ENCODE measurements around the gene SIRT4. TPM values are rescaled to one million over a fixed set of nuclear protein-coding genes. Genes with fewer than 3 reads are reported as not detected.

SIRT4 gene
- total RNA-seq, 1 experiment from 2014 or later = 2.8 TPM

GRCh38 chr12:120347766-120348165, 45.6 kb downstream of the SIRT4 start (continued):
- TF ChIP-seq JUND (IDR thresholded peaks at IDR 0.05) (no peak), MAX (IDR thresholded peaks at IDR 0.05) (no peak)
- TF ChIP-seq, protein P1, sequence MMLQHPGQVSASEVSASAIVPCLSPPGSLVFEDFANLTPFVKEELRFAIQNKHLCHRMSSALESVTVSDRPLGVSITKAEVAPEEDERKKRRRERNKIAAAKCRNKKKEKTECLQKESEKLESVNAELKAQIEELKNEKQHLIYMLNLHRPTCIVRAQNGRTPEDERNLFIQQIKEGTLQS (IDR thresholded peaks at IDR 0.05) = no peak

- H3K9me3 ChIP-seq (ENCODE audit: control insufficient read depth in 1 of 2, insufficient read depth in 1 of 2, low read depth in 1 of 2, low read length in 2 of 2) = no peaks in the 10 kb centered on the region
- H3K4me1 ChIP-seq (ENCODE audit: control insufficient read depth in 1 of 2, insufficient read depth in 2 of 2, low read length in 2 of 2) = peaks cover 0 to 8% of the 10 kb centered on the region in 2 experiments; a peak in 2 of 4 replicates
- no TSS peak for BruUV-seq (replicated peaks)
- H2AFZ ChIP-seq (ENCODE audit: low read depth, low read length, poor library complexity, severe bottlenecking) = no peak overlapping the region
- no peak for DNase-seq (ENCODE audit: low read depth, low spot score)
- H3K4me3 ChIP-seq (replicated peaks in 1 of 2; ENCODE audit: low read depth in 1 of 2, low read length in 2 of 2) = no peak overlapping the region
- peaks cover 2 to 7% of the 10 kb centered on the region in 2 experiments; a peak in 1 of 4 replicates for H3K36me3 ChIP-seq (ENCODE audit: control insufficient read depth in 1 of 2, insufficient read depth in 2 of 2, low read length in 2 of 2)
- ChIA-PET CTCF (no interaction called here), RAD21 (ENCODE audit: low non-redundant PET in 1 of 2, low total read pairs in 2 of 2, uncharacterized antibody in 2 of 2, unreplicated experiment in 2 of 2) (no interaction called here), POLR2A (no interaction called here)
- H3K27me3 ChIP-seq (ENCODE audit: insufficient read depth, low read length) = no peaks in the 10 kb centered on the region
- no peaks in the 10 kb centered on the region for H4K20me1 ChIP-seq (ENCODE audit: insufficient read depth)
- no peak for TF ChIP-seq EZH2phosphoT487 (IDR thresholded peaks at IDR 0.05; ENCODE audit: borderline replicate concordance)
- TF ChIP-seq POLR2AphosphoS5 (IDR thresholded peaks at IDR 0.05; ENCODE audit: low read depth, low read length) = no peak
- intact Hi-C loops (cut with micrococcal nuclease) = no loop called here
- no peak overlapping the region for H3K27ac ChIP-seq (ENCODE audit: low read depth, low read length)
- no peak overlapping the region for H3K4me2 ChIP-seq (ENCODE audit: low read length)
- no peaks in the 10 kb centered on the region for H3K9me2 ChIP-seq (ENCODE audit: insufficient read depth)
- ATAC-seq = no peak
- no peaks in the 10 kb centered on the region for H3K79me2 ChIP-seq (ENCODE audit: insufficient read depth, low read length)
- H3K9ac ChIP-seq (ENCODE audit: low read length) = no peak overlapping the region
Measured at GRCh38 chr12:120350576-120351350, 48.6 kb downstream of the SIRT4 start.

DNA sequence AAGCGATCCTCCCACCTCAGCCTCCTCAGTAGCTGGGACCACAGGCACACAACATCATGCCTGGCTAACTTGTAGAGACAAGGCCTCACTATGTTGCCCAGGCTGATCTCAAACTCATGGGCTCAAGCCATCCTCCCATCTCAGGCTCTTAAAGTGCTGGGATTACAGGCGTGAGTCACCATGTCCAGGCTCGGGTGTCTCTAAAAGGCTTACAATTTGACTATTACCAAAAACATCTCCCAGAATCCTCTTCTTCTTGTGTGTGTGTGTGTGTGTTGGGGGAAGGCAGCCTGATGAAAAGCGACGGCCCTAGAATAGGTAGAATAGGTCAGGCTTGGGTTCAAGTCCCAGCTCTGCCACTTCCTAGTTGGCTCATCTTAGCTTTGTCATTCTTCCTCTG, 50.0 kb downstream of the SIRT4 start:
- intact Hi-C loops (cut with micrococcal nuclease) = no loop called here
- BruUV-seq (replicated peaks) = no TSS peak
- ChIA-PET POLR2A (no interaction called here), CTCF (interaction anchor here (1.3 kb wide), 1 partner anchor 17 kb away, joined by 3 read pairs; no protein-coding TSS in a partner anchor), RAD21 (ENCODE audit: low non-redundant PET in 1 of 2, low total read pairs in 2 of 2, uncharacterized antibody in 2 of 2, unreplicated experiment in 2 of 2) (no interaction called here)
- H3K4me1 ChIP-seq (ENCODE audit: control insufficient read depth in 1 of 2, insufficient read depth in 2 of 2, low read length in 2 of 2) = peaks cover 0 to 14% of the 10 kb centered on the region in 2 experiments; a peak in 2 of 4 replicates
- no peak overlapping the region for H2AFZ ChIP-seq (ENCODE audit: low read depth, low read length, poor library complexity, severe bottlenecking)
- no peaks in the 10 kb centered on the region for H3K79me2 ChIP-seq (ENCODE audit: insufficient read depth, low read length)
- peak overlapping the region; percentile 15; the same call in 1 of the 2 replicates for H3K4me2 ChIP-seq (ENCODE audit: low read length)
- H3K36me3 ChIP-seq (ENCODE audit: control insufficient read depth in 1 of 2, insufficient read depth in 2 of 2, low read length in 2 of 2) = peaks cover 4 to 17% of the 10 kb centered on the region in 2 experiments; a peak in 3 of 4 replicates
- no peak overlapping the region for H3K27ac ChIP-seq (ENCODE audit: low read depth, low read length)
- no peak overlapping the region for H3K9ac ChIP-seq (ENCODE audit: low read length)
- H3K9me3 ChIP-seq (ENCODE audit: control insufficient read depth in 1 of 2, insufficient read depth in 1 of 2, low read depth in 1 of 2, low read length in 2 of 2) = no peaks in the 10 kb centered on the region
- TF ChIP-seq JUND (IDR thresholded peaks at IDR 0.05) (no peak), ZFX (IDR thresholded peaks at IDR 0.05) (no peak), RAD21 (IDR thresholded peaks at IDR 0.05; ENCODE audit: low read depth) (no peak), CEBPB (IDR thresholded peaks at IDR 0.05; ENCODE audit: low read depth) (no peak), EGR1 (IDR thresholded peaks at IDR 0.05; ENCODE audit: low read depth) (no peak), EZH2 (IDR thresholded peaks at IDR 0.05) (no peak), TCF7L2 (IDR thresholded peaks at IDR 0.05; ENCODE audit: borderline replicate concordance, extremely low read depth, insufficient read depth, insufficient read length) (no peak)
- TF ChIP-seq, protein P1 (IDR thresholded peaks at IDR 0.05) = no peak
- TF ChIP-seq, protein P2, sequence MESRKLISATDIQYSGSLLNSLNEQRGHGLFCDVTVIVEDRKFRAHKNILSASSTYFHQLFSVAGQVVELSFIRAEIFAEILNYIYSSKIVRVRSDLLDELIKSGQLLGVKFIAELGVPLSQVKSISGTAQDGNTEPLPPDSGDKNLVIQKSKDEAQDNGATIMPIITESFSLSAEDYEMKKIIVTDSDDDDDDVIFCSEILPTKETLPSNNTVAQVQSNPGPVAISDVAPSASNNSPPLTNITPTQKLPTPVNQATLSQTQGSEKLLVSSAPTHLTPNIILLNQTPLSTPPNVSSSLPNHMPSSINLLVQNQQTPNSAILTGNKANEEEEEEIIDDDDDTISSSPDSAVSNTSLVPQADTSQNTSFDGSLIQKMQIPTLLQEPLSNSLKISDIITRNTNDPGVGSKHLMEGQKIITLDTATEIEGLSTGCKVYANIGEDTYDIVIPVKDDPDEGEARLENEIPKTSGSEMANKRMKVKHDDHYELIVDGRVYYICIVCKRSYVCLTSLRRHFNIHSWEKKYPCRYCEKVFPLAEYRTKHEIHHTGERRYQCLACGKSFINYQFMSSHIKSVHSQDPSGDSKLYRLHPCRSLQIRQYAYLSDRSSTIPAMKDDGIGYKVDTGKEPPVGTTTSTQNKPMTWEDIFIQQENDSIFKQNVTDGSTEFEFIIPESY (IDR thresholded peaks at IDR 0.05; ENCODE audit: extremely low read depth, insufficient replicate concordance, low read length) = no peak
- H3K27me3 ChIP-seq (ENCODE audit: insufficient read depth, low read length) = no peaks in the 10 kb centered on the region
- no peaks in the 10 kb centered on the region for H3K9me2 ChIP-seq (ENCODE audit: insufficient read depth)
- DNase-seq (ENCODE audit: low read depth, low spot score) (no peak), ATAC-seq (peak; percentile 22; the same call in 1 of the 2 replicates)
- H4K20me1 ChIP-seq (ENCODE audit: insufficient read depth) = no peaks in the 10 kb centered on the region
- no peak overlapping the region for H3K4me3 ChIP-seq (replicated peaks in 1 of 2; ENCODE audit: low read depth in 1 of 2, low read length in 2 of 2)

Data from HCT116 (cell line).